HG03442 (cell line): ENCODE data around the gene PLXNA3.

Experiments used
- ATAC-seq: cut with Tn5 transposase; IDR thresholded peaks from one replicate; pipeline ENCODE4 v1.9.1; 2021; ENCODE audit warnings: mild to moderate bottlenecking, moderate library complexity; ENCODE audit not compliant: unreplicated experiment

PLXNA3 gene

GRCh38 chrX:154458116-154458953 is at the start of gene PLXNA3:
TSS of gene PLXNA3 (plus strand) at chrX:154458281. CDS start at chrX:154460184, 1,903 bp downstream.
- peak; percentile 56 for ATAC-seq

DNA sequence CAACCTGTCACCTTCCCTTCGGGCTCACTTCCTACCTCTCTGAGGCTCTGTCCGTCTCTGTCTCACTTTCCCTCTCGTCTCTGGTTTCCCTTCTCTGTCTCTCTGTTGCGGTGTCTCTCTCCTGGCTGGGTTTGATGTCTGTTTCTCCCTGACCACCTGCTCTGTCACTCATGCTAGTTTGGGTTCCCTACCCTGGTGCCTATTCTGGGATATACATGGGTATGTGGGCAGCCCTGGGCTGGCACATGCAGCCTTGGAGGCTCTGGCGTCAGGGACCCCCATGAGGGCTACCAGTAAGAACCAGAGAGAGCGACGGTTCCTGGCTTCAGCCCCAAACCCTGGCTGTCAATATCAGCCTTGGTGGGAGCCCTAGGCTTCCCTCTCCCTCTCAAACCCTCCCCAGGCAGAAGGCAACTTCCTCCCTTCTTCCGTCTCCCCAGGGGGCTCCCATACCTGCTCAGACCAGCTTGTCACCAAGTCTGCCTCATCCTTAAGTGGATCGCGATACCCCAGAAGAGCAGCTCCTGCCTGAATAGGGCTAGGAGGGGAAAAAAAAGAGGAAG is 49.3 kb upstream of the PLXNA3 start:
- ATAC-seq: peak; percentile 8

DNA sequence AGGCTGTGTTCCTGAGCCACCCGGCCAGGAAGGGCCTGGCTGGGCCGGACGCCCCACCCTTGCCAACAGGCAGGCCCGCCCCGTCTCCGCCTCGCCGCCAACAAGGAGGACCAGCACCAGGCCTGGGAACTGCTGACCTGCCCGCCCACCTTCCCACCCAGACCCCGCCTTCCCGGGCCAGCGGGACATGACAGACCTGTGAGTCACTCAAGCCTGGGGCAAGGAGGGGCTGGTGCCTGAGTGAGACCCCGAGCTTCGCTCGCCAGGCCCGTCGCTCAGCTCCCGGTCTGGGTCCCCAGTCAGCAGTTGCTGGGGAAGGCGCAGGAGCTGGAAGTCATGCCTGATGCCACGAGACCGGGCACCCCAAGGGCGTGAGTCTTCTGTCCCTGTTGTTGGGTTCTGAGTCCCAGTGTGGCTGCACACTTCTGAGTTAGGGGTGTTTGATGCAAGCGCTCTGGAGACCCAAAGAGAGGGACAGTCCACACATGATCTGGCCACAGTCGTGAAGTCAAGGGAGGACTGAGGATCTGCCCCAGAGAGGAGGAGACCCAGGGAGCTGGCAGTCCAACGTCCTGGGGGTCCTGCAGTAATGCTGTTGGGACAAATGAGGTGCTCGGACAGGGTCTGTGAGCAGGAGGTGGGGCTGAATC is 48.7 kb upstream of the PLXNA3 start, which contains the start of gene DNASE1L1:
Gene DNASE1L1, minus strand, starts transcription at position 33 of the 650 bp plus-strand sequence. CDS start 3,686 bp downstream, outside the sequence.
- ATAC-seq: peak; percentile 39

DNA sequence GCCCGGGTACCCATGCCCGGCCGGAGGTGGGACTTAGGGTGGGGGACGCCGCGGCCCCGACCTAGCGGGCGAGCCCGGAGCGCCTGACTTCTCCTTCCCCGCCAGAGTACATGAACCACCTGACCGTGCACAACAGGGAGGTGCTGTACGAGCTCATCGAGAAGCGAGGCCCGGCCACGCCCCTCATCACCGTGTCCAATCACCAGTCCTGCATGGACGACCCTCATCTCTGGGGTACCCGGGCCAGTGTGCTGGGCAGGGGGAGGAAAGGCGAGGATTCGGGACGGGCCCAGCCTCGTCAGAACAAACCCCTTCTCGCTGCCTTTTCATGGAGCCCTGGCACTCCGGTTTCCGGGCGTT is 46.1 kb upstream of the PLXNA3 start:
- ATAC-seq: peak; percentile 45

DNA sequence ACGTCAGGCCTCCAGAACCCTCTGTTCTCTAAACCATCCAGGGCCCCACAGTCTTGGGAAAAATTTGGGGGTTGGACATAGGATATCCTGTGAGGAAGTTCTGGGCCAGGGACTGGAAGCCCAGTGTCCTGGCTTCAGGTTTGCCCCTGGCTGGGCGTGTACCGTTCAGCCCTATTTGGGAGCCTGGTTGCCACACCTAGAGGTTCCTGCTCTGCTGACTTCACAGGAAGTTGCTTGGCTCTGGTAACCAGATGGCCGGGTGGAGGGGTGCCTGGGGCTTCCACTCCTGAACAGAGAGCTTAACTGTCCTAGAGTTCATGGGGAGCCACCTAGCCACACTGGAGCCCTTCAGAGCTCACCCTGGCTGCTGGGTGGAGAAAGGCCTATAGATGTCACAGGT is 45.6 kb upstream of the PLXNA3 start:
- ATAC-seq: no peak

DNA sequence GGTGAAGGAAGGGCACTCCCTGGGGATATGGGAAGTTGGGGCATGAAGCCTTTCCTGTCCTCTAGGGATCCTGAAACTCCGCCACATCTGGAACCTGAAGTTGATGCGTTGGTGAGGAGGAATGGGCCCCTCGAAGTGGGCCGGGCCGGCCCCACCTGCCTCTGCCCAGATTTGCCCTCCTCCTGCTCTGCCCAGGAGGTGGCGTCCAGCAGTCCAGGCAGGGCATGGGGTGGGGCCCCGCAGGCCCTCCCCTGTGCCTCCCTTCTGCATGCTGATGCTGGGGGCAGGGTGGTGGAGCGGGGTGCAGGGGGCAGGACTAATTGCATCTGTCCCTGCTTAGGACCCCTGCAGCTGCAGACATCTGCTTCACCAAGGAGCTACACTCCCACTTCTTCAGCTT is 44.9 kb upstream of the PLXNA3 start:
- no peak for ATAC-seq

- ATAC-seq: no peak
Observed at GRCh38 chrX:154417157-154417556, 40.9 kb upstream of the PLXNA3 start.

- no peak for ATAC-seq
Observed at GRCh38 chrX:154419189-154419588, 38.9 kb upstream of the PLXNA3 start.

- ATAC-seq: no peak
Observed at GRCh38 chrX:154419688-154420401, 38.2 kb upstream of the PLXNA3 start.

- ATAC-seq: no peak
Observed at GRCh38 chrX:154420402-154420756, 37.7 kb upstream of the PLXNA3 start.

- no peak for ATAC-seq
Observed at GRCh38 chrX:154426916-154427770, 30.9 kb upstream of the PLXNA3 start.

DNA sequence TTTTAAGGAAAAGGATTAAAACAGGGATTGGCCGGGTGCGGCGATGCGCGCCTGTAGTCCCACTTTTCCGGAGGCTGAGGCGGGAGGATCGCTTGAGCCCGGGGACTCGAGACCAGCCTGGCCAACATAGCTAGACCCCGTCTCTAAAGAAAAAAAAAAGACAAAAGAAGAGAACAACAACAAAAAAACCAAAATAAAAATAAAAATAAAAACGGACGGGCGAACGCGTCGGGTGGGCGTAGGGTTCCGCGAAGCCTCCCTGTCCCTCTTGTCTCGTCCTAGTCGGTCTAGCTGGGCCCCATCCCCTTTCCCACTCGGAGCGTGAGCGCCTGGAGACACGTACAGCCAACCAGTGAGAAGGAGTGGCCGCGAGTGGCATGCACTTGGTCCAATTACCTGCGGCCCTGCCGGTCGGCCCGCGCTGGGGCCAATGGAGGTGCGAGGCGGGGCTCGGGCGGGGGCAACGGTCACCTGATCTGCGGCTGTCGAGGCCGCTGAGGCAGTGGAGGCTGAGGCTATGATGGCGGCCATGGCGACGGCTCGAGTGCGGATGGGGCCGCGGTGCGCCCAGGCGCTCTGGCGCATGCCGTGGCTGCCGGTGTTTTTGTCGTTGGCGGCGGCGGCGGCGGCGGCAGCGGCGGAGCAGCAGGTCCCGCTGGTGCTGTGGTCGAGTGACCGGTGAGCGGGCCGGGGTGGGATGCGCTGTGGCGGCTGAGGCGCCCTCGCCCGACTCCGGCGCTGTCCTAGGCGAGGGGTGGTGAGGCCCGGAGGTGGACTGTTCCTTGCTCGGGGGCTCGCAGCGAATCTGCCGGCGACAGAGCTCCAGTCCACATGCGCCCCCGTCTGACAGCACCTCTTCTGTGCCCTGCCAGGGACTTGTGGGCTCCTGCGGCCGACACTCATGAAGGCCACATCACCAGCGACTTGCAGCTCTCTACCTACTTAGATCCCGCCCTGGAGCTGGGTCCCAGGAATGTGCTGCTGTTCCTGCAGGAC is 29.6 kb upstream of the PLXNA3 start, which contains the start of gene ATP6AP1:
Gene ATP6AP1, plus strand, starts transcription at position 502 of the 996 bp plus-strand sequence. Its CDS starts 16 bp downstream, at position 518.
- peak; percentile 97 for ATAC-seq

- no peak for ATAC-seq
Observed at GRCh38 chrX:154429711-154430110, 28.4 kb upstream of the PLXNA3 start.

DNA sequence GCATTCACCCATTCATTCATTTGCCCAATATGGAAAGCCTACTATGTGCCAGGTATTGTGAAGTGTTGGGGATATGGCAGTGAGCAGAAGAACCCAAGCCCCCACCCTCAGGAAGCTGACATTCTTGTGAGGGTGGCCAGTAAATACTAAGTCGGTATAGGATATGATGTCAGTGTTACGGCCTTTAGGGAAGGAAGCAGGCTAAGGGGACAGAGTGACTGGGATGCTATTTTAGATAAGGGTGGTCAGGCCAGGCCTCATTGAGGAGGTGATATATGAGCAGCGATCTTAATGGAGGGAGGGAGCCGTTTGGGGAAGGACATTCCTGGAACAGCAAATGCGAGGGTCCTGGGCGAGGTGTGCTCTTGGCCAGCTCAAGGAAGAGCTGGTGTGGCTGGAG is 27.6 kb upstream of the PLXNA3 start:
- ATAC-seq: no peak

DNA sequence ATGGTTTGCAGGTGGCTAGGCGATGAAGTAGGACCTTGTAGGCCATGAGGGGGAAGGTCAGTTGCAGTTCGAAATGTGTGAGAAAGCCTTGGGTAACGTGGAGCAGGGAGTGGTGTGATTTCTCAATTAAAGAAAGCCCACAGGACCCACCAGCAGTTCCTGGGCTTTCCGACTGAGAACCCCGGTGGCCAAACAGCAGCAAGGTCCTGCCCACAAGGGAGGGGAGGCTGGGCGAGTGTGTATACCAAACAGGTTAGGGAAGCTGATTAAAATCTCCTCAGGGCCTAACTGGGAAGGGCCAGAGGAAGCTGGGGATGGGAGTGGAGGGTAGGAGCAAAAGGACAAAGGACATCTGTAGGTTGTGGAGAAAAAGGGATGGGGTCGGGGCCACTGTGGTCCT is 27.2 kb upstream of the PLXNA3 start:
- no peak for ATAC-seq

- ATAC-seq: no peak
Observed at GRCh38 chrX:154431341-154431740, 26.7 kb upstream of the PLXNA3 start.

DNA sequence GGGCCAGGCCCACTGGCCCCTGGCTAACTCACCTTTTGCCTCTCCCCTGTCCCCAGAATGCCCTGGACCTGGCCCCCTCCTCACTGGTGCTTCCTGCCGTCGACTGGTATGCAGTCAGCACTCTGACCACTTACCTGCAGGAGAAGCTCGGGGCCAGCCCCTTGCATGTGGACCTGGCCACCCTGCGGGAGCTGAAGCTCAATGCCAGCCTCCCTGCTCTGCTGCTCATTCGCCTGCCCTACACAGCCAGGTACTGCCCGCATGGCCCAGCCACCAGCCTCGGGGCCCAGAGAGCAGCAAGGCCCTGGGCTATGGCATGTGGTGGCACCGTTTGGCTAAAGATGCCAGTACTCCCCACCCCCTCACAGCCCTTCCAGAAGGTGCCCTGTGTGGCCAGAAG is 25.9 kb upstream of the PLXNA3 start:
- ATAC-seq: no peak

- ATAC-seq: no peak
Observed at GRCh38 chrX:154433605-154434004, 24.5 kb upstream of the PLXNA3 start.
